PC-3 (cell line): ENCODE results near the gene ACTN4. TPM values are rescaled to one million over a fixed set of nuclear protein-coding genes. Genes with fewer than 3 reads are reported as not detected.

Source experiments
- ATAC-seq: fragments of 200-7000 bp; cut with Tn5 transposase; 2 replicates; pipeline ENCODE4 v1.9.1; 2020; ENCODE audit warnings: mild to moderate bottlenecking, moderate library complexity
- BruUV-seq: library from RNA; stranded (reverse); fragments of 400-500 nt; replicated peaks from 2 replicates; lab custom pipeline; 2021; lab: Mats Ljungman, UMichigan
- CTCF ChIA-PET: fragments of 300-600 bp; sonication (Branson Sonifier 250); formaldehyde crosslinking; loops from one replicate; lab custom pipeline; 2022; ENCODE audit warnings: antibody characterized with exemption; lab: Charles Lee
- POLR2A ChIA-PET: fragments of 300-600 bp; sonication (Branson Sonifier 250); formaldehyde crosslinking; loops from one replicate; lab custom pipeline; 2022; ENCODE audit warnings: antibody characterized with exemption; ENCODE audit not compliant: unreplicated experiment; lab: Charles Lee
- DNase-seq: peaks from one replicate; pipeline ENCODE4 v3.0.0-alpha.2; 2015
- H2AFZ ChIP-seq: fragments of 300-600 bp; sonication (generic); 2 replicates; pipeline ENCODE4 v1.6.0; 2016; ENCODE audit warnings: antibody characterized with exemption, low read length
- H3F3A ChIP-seq: fragments of 300-600 bp; sonication (generic); one replicate; pipeline ENCODE4 v1.6.0; 2017; ENCODE audit warnings: antibody characterized with exemption, low read length, control low read depth, mild to moderate bottlenecking; ENCODE audit not compliant: unreplicated experiment
- H3K27ac ChIP-seq: fragments of 300-600 bp; sonication (generic); 2 replicates; pipeline ENCODE4 v1.5.1; 2016; ENCODE audit warnings: mild to moderate bottlenecking, low read length
- H3K27me3 ChIP-seq: fragments of 300-600 bp; sonication (generic); 2 replicates; pipeline ENCODE4 v1.6.1; 2016; ENCODE audit warnings: low read length, mixed read lengths
- H3K36me3 ChIP-seq: fragments of 300-600 bp; sonication (generic); 2 replicates; pipeline ENCODE4 v1.6.1; 2016; ENCODE audit warnings: low read depth, mixed run types, low read length, mixed read lengths
- H3K4me1 ChIP-seq: fragments of 300-600 bp; sonication (generic); 2 replicates; pipeline ENCODE4 v1.5.1; 2016; ENCODE audit warnings: low read length; ENCODE audit not compliant: insufficient read depth
- H3K4me2 ChIP-seq: fragments of 300-600 bp; sonication (generic); 2 replicates; pipeline ENCODE4 v1.6.0; 2016; ENCODE audit warnings: low read length
- H3K4me3 ChIP-seq: fragments of 300-600 bp; sonication (generic); 2 replicates; pipeline ENCODE4 v1.5.1; 2016; ENCODE audit warnings: mild to moderate bottlenecking, low read length, mixed read lengths
- H3K79me2 ChIP-seq: fragments of 300-600 bp; sonication (generic); 2 replicates; pipeline ENCODE4 v1.6.1; 2017; ENCODE audit warnings: low read length, mixed read lengths
- H3K9ac ChIP-seq: fragments of 300-600 bp; sonication (generic); 2 replicates; pipeline ENCODE4 v1.6.0; 2016; ENCODE audit warnings: mild to moderate bottlenecking, low read length
- H3K9me2 ChIP-seq: fragments of 300-600 bp; sonication (generic); replicated peaks from 2 replicates; pipeline ENCODE4 v1.6.1; 2016; ENCODE audit warnings: mixed run types, low read length, mixed read lengths
- H3K9me3 ChIP-seq: fragments of 300-600 bp; sonication (generic); 2 replicates; pipeline ENCODE4 v1.6.1; 2016; ENCODE audit warnings: low read length, mixed read lengths
- H4K20me1 ChIP-seq: fragments of 300-600 bp; sonication (generic); 2 replicates; pipeline ENCODE4 v1.6.1; 2016; ENCODE audit warnings: low read length, mixed read lengths
- EZH2 ChIP-seq: fragments of 300-600 bp; sonication (generic); IDR thresholded peaks from one replicate; pipeline ENCODE4 v1.6.1; 2017; ENCODE audit warnings: antibody characterized with exemption, mild to moderate bottlenecking, low read length; ENCODE audit not compliant: unreplicated experiment
- EZH2phosphoT487 ChIP-seq: fragments of 300-600 bp; sonication (generic); IDR thresholded peaks from 2 replicates; pipeline ENCODE4 v1.6.1; 2018; ENCODE audit warnings: mild to moderate bottlenecking, antibody characterized with exemption, low read length, borderline replicate concordance
- intact Hi-C: fragments of 100-400 bp; cut with micrococcal nuclease; formaldehyde crosslinking; loops from 2 replicates; pipeline ENCODE4 v1.9.0; 2023
- total RNA-seq: library from RNA; depleted of rRNA; stranded (reverse); fragments of >200 nt; gene quantifications from 2 replicates; pipeline ENCODE4 v1.2.3, GENCODE V29; 2014
- TF ChIP-seq, protein P1 (sequence below): fragments of 300-600 bp; sonication (generic); conservative IDR thresholded peaks from 2 replicates; pipeline ENCODE4 v1.5.1; 2017; ENCODE audit warnings: antibody characterized with exemption, low read depth, mild to moderate bottlenecking, low read length

Gene ACTN4
- total RNA-seq, 1 experiment from 2014 or later, result 397 TPM

DNA sequence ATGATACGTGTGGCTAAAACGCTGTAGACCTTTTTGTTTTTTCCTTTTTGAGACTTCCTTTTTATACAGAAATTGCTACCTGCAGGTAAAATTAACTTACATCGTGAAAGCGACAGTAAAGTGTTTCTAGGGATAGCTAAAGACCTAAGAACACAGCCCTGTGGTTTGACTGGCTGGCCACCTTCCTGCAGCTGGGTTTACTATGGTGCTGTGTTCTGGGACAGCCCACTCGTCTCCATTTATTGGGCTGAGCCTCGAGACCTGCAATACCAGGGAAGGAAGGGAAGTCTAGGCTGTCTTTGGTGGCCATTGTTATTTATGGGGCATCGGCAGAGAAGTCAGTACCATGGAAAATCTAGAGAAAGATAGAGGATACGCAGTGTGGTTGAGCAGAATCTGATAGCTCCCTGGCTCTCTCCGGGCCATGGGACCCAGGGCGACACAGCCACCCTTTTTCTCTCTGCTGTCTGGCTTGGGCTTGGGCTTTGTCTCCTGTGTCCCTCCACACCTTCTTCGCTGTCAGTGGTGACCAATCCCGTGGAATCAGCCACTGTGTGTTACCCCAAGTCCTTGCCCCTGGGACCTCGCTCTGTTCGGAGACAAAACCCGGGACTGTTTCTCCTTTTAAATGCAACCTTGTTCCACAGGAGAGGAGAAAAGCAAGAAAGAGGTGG is 30.9 kb downstream of the ACTN4 start:
- Histone ChIP-seq H3K9me3 (no peaks in the 10 kb centered on the region), H3K9me2 (no peaks in the 10 kb centered on the region), H2AFZ (no peak overlapping the region), H3K9ac (no peak overlapping the region), H3K4me3 (no peak overlapping the region), H3K27me3 (no peaks in the 10 kb centered on the region), H3K36me3 (peaks cover 69% of the 10 kb centered on the region), H4K20me1 (peaks cover 29% of the 10 kb centered on the region), H3K4me1 (peaks cover 24% of the 10 kb centered on the region), H3K27ac (no peak overlapping the region), H3F3A (peaks cover 9% of the 10 kb centered on the region), H3K4me2 (no peak overlapping the region), H3K79me2 (peaks cover 93% of the 10 kb centered on the region)
- POLR2A ChIA-PET, result no interaction called here
- DNase-seq, result no peak
- intact Hi-C loops, result no loop called here
- TF ChIP-seq, protein P1, sequence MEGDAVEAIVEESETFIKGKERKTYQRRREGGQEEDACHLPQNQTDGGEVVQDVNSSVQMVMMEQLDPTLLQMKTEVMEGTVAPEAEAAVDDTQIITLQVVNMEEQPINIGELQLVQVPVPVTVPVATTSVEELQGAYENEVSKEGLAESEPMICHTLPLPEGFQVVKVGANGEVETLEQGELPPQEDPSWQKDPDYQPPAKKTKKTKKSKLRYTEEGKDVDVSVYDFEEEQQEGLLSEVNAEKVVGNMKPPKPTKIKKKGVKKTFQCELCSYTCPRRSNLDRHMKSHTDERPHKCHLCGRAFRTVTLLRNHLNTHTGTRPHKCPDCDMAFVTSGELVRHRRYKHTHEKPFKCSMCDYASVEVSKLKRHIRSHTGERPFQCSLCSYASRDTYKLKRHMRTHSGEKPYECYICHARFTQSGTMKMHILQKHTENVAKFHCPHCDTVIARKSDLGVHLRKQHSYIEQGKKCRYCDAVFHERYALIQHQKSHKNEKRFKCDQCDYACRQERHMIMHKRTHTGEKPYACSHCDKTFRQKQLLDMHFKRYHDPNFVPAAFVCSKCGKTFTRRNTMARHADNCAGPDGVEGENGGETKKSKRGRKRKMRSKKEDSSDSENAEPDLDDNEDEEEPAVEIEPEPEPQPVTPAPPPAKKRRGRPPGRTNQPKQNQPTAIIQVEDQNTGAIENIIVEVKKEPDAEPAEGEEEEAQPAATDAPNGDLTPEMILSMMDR, result no peak
- TF ChIP-seq EZH2phosphoT487 (no peak), EZH2 (no peak)
- BruUV-seq, result no TSS peak
- CTCF ChIA-PET, result no interaction called here
- ATAC-seq, result no peak

DNA sequence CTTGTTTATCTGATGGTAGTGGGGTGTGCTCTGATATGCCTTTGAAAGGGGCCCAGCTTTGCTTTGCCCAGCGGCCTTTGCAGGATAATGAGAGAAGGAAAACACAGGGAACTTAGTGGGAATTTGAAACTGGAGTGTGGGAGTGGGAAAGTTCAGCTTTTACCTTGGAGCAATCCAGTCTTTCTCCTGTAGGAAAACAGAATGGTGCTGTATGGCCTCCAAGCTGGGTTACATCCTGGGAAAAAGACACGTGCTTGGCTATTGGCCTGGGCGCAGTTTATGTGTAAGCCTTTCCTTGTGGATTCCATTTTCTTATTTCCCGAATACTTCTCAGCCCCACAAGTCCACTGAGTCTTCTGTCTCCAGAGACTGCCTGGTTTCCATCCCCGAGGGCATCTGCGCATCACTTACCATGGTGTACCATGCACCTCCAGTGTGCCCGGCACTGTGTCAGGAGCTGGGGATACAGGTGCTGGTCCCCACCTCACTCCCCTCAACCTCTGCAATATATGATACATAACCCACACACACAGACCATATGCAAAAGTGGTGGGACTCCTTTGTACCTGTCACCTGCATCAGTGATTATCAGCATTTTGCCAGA is 31.5 kb downstream of the ACTN4 start:
- ChIA-PET POLR2A (no interaction called here), CTCF (no interaction called here)
- Histone ChIP-seq H3K9me2 (no peaks in the 10 kb centered on the region), H3K4me1 (peaks cover 27% of the 10 kb centered on the region), H3K9me3 (no peaks in the 10 kb centered on the region), H3K9ac (no peak overlapping the region), H3K79me2 (peaks cover 90% of the 10 kb centered on the region), H3K27ac (0 out of 2 replicates have a peak overlapping the region, but pooled peaks have one; percentile 4), H3K4me2 (no peak overlapping the region), H3K27me3 (no peaks in the 10 kb centered on the region), H3K36me3 (peaks cover 68% of the 10 kb centered on the region), H3K4me3 (no peak overlapping the region), H3F3A (peaks cover 9% of the 10 kb centered on the region), H4K20me1 (peaks cover 27% of the 10 kb centered on the region), H2AFZ (no peak overlapping the region)
- ATAC-seq (no peak), DNase-seq (no peak)
- no TSS peak for BruUV-seq
- TF ChIP-seq EZH2, result no peak
- TF ChIP-seq, protein P1, result no peak
- no peak for TF ChIP-seq EZH2phosphoT487
- intact Hi-C loops, result no loop called here

DNA sequence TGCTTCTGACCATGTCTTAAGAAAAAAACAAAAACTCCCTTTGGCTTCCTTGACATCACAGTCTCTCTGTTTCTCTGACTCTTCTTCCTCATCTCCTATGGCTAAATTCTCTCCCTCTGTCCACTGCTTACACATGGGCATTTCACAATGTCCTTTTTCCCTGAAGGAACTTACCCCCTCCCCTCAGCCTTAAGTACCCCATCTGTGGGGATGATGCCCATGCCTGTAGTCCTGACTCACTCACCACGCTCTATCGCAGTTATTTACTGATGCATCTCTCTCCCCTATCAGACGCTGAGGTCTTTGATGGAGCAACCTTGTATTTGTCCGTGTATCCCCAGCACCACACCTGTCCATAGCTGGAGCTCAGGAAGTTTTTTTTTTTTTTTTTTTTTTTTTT is 32.4 kb downstream of the ACTN4 start:
- Histone ChIP-seq H3K36me3 (peaks cover 59% of the 10 kb centered on the region), H3K27ac (0 out of 2 replicates have a peak overlapping the region, but pooled peaks have one; percentile 100), H3K9me3 (no peaks in the 10 kb centered on the region), H4K20me1 (peaks cover 18% of the 10 kb centered on the region; the same call in 1 of the 2 replicates), H3K9ac (no peak overlapping the region), H3K27me3 (no peaks in the 10 kb centered on the region), H3K79me2 (peaks cover 85% of the 10 kb centered on the region), H3K9me2 (no peaks in the 10 kb centered on the region), H3K4me1 (peaks cover 34% of the 10 kb centered on the region), H3K4me3 (no peak overlapping the region), H3F3A (peaks cover 9% of the 10 kb centered on the region), H2AFZ (no peak overlapping the region), H3K4me2 (no peak overlapping the region)
- CTCF ChIA-PET, result no interaction called here
- POLR2A ChIA-PET, result no interaction called here
- TF ChIP-seq EZH2 (no peak), EZH2phosphoT487 (no peak)
- TF ChIP-seq, protein P1, result no peak
- no peak for ATAC-seq
- BruUV-seq, result no TSS peak
- no peak for DNase-seq
- intact Hi-C loops, result loop anchor here (5.0 kb wide), 1 partner anchor 33 kb away; the partner anchor contains the start of gene ACTN4
